ENCODE data around the gene RAB31. TPM values are rescaled to one million over a fixed set of nuclear protein-coding genes. Genes with fewer than 3 reads are reported as not detected.

RAB31 gene
- total RNA-seq, 1 donor from 2014 or later: 27.3 TPM

Small RNA genes within 50 kb of the gene (small RNA-seq; reads per million reads assigned to genes)
- not detected for gene RN7SL862P (ENCODE audit: low replicate concordance)
- gene RNA5SP449 (ENCODE audit: low replicate concordance): not detected

Other genes starting within 250 kb of the RAB31 start
- 26.1 TPM for gene RALBP1, start 232.8 kb upstream of the RAB31 start, total RNA-seq
- 101 TPM for gene PPP4R1, start 93.7 kb upstream of the RAB31 start, total RNA-seq
- under 0.01 TPM for gene TXNDC2, start 177.7 kb downstream of the RAB31 start, total RNA-seq
- 99.6 TPM for gene VAPA, start 205.7 kb downstream of the RAB31 start, total RNA-seq